Measurements from ENCODE around the gene PTPRN2.

GRCh38 chr7:157791666-157792065 is 796.0 kb downstream of the PTPRN2 start:
- no peak for TF ChIP-seq CTCF (conservative IDR thresholded peaks at IDR 0.05 in 1 of 2, IDR thresholded peaks at IDR 0.05 in 1 of 2; ENCODE audit: low read depth in 1 of 2, low read length in 2 of 2)
- TF ChIP-seq EZH2 (IDR thresholded peaks at IDR 0.05; ENCODE audit: low read length, missing control alignments): no peak

Measured in fibroblast of lung (primary cell).